ENCODE data around the gene RILPL1. TPM values are rescaled to one million over a fixed set of nuclear protein-coding genes. Genes with fewer than 3 reads are reported as not detected.
A peak's percentile ranks its signal among the peaks of the same experiment; 100 is the strongest.
"Not testable (repeated sequence)": the region's sequence is repeated elsewhere in the genome, so short reads cannot be mapped to it uniquely, and the experiment has no call there.

Gene RILPL1
- total RNA-seq, 2 experiments from 2014 or later = 0.38 to 0.86 TPM

DNA sequence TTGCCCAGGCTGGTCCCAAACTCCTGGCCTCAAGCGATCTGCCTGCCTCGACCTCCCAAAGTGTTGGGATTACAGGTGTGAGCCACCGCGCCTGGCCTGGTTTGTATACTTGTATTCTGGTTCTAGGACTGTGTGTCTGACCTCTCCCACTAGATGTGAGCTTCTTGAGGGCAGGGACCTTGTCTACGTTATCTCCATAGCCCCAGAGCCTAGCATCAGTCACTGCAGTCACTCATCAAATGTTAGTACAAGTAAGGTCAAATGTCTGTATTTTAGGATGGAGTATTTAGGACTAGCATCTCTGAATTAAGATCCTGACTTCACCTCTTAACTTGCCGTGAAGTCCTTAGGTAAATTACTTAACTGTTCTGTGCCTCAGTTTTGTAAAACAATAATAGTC, 99.9 kb downstream of the RILPL1 start:
- H3K27ac ChIP-seq (ENCODE audit: low read depth, low read length, poor library complexity, severe bottlenecking) = peak overlapping the region; percentile 66
- ChIA-PET CTCF (ENCODE audit: unreplicated experiment) (no interaction called here), POLR2A (interaction anchor here (0.6 to 1.2 kb wide), 4 partner anchors 9 to 145 kb away, joined by 3 to 4 read pairs (median 4); no protein-coding TSS in a partner anchor)
- no peak overlapping the region; the same call in 1 of the 2 replicates for H2AFZ ChIP-seq (ENCODE audit: low read length)
- BruUV-seq (replicated peaks) = no TSS peak
- H3K4me3 ChIP-seq (ENCODE audit: low read depth, low read length, poor library complexity, severe bottlenecking) = peak overlapping the region; percentile 88
- peaks cover 17% of the 10 kb centered on the region for H3K36me3 ChIP-seq (ENCODE audit: insufficient read depth, low read length)
- H3K79me2 ChIP-seq (ENCODE audit: insufficient read depth, low read depth, low read length) = peaks cover 59% of the 10 kb centered on the region
- H4K20me1 ChIP-seq (ENCODE audit: insufficient read depth, low read length) = no peaks in the 10 kb centered on the region
- DNase-seq (ENCODE audit: low spot score) = no peak
- intact Hi-C loops (cut with micrococcal nuclease; ENCODE audit: unreplicated experiment) = no loop called here
- TF ChIP-seq, protein P1, sequence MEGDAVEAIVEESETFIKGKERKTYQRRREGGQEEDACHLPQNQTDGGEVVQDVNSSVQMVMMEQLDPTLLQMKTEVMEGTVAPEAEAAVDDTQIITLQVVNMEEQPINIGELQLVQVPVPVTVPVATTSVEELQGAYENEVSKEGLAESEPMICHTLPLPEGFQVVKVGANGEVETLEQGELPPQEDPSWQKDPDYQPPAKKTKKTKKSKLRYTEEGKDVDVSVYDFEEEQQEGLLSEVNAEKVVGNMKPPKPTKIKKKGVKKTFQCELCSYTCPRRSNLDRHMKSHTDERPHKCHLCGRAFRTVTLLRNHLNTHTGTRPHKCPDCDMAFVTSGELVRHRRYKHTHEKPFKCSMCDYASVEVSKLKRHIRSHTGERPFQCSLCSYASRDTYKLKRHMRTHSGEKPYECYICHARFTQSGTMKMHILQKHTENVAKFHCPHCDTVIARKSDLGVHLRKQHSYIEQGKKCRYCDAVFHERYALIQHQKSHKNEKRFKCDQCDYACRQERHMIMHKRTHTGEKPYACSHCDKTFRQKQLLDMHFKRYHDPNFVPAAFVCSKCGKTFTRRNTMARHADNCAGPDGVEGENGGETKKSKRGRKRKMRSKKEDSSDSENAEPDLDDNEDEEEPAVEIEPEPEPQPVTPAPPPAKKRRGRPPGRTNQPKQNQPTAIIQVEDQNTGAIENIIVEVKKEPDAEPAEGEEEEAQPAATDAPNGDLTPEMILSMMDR (conservative IDR thresholded peaks at IDR 0.05; ENCODE audit: low read length) = no peak
- no peak for TF ChIP-seq EZH2phosphoT487 (IDR thresholded peaks at IDR 0.05; ENCODE audit: borderline replicate concordance, low read depth, low read length)
- no peaks in the 10 kb centered on the region for H3K9me2 ChIP-seq (ENCODE audit: insufficient read depth, low read length)
- no peaks in the 10 kb centered on the region for H3K9me3 ChIP-seq (ENCODE audit: low read length)
- peaks cover 58% of the 10 kb centered on the region for H3K4me1 ChIP-seq (ENCODE audit: insufficient read depth, low read length, poor library complexity, severe bottlenecking)
- peak overlapping the region; percentile 93 for H3K4me2 ChIP-seq (ENCODE audit: low read length)

DNA sequence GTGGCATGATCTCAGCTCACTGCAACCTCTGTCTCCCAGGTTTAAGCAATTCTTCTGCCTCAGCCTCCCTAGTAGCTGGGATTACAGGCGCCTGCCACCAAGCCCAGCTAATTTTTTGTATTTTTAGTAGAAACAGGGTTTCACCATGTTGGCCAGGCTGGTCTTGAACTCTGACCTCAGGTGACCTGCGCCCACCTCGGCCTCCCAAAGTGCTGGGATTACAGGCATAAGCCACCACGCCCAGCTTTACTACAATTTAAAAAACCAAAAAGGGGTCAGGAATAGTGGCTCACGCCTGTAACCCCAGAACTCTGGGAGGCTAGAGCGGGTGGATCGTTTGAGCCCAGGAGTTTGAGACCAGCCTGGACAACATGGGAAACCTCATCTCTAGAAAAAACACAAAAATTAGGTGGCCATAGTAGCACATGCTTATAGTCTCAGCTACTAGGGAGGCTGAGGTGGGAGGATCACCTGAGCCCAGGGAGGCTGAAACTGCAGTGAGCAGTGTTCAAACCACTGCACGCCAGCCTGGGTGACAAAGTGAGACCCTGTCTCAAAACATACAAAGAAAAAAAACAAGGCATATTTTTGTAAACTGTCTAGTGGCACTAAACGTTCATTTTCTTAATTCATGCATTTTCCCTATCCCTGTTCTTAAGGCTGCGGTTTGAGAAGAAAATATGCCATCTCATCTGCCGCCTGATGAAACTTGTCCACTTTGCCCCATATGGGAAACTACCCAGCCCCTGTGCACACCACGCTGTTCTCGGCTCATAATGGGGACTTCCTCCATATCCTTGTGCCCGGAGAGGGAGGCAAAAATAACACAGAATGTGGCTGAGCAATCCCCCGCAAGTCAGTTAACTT, 101.3 kb downstream of the RILPL1 start:
- H3K9me2 ChIP-seq (ENCODE audit: insufficient read depth, low read length); intact Hi-C loops (cut with micrococcal nuclease; ENCODE audit: unreplicated experiment); H4K20me1 ChIP-seq (ENCODE audit: insufficient read depth, low read length); CTCF ChIA-PET (ENCODE audit: unreplicated experiment); H3K9me3 ChIP-seq (ENCODE audit: low read length): not testable (repeated sequence)
- H3K4me2 ChIP-seq (ENCODE audit: low read length) = peak overlapping the region; percentile 93
- H3K79me2 ChIP-seq (ENCODE audit: insufficient read depth, low read depth, low read length) = peaks cover 60% of the 10 kb centered on the region
- peak overlapping the region; percentile 49 for H2AFZ ChIP-seq (ENCODE audit: low read length)
- POLR2A ChIA-PET = interaction anchor here (0.8 to 1.7 kb wide), 5 partner anchors 8 to 171 kb away, joined by 3 to 4 read pairs (median 3); partner anchors contain the start of gene SNRNP35
- H3K27ac ChIP-seq (ENCODE audit: low read depth, low read length, poor library complexity, severe bottlenecking) = peak overlapping the region; percentile 66
- peak; percentile 47 for DNase-seq (ENCODE audit: low spot score)
- H3K36me3 ChIP-seq (ENCODE audit: insufficient read depth, low read length) = peaks cover 23% of the 10 kb centered on the region
- peak overlapping the region; percentile 88 for H3K4me3 ChIP-seq (ENCODE audit: low read depth, low read length, poor library complexity, severe bottlenecking)
- TSS peak; percentile 44 for BruUV-seq (replicated peaks)
- H3K4me1 ChIP-seq (ENCODE audit: insufficient read depth, low read length, poor library complexity, severe bottlenecking) = peaks cover 73% of the 10 kb centered on the region

DNA sequence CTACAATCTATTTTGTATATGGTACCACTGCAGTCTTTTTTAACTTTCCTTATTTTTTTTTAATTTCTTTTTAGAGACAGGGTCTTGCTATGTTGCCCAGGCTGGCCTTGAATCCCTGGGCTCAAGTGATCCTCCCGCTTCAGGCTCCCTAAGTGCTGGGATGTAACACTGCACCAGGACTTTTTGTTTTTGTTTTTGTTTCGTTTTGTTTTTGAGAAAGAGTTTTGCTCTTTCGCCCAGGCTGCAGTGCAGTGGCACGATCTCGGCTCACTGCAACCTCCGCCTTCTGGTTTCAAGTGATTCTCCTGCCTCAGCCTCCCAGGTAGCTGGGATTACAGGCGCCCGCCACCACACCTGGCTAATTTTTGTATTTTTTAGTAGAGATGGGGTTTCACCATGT, 104.4 kb downstream of the RILPL1 start:
- intact Hi-C loops (cut with micrococcal nuclease; ENCODE audit: unreplicated experiment); H3K4me3 ChIP-seq (ENCODE audit: low read depth, low read length, poor library complexity, severe bottlenecking); H4K20me1 ChIP-seq (ENCODE audit: insufficient read depth, low read length); CTCF ChIA-PET (ENCODE audit: unreplicated experiment); DNase-seq (ENCODE audit: low spot score); H2AFZ ChIP-seq (ENCODE audit: low read length); BruUV-seq (replicated peaks); H3K4me2 ChIP-seq (ENCODE audit: low read length); H3K9me3 ChIP-seq (ENCODE audit: low read length); H3K9me2 ChIP-seq (ENCODE audit: insufficient read depth, low read length): not testable (repeated sequence)
- Histone ChIP-seq H3K36me3 (ENCODE audit: insufficient read depth, low read length) (peaks cover 32% of the 10 kb centered on the region), H3K27ac (ENCODE audit: low read depth, low read length, poor library complexity, severe bottlenecking) (peak overlapping the region; percentile 91), H3K4me1 (ENCODE audit: insufficient read depth, low read length, poor library complexity, severe bottlenecking) (peaks cover 62% of the 10 kb centered on the region), H3K79me2 (ENCODE audit: insufficient read depth, low read depth, low read length) (peaks cover 47% of the 10 kb centered on the region; the same call in 1 of the 2 replicates)
- POLR2A ChIA-PET = interaction anchor here (0.8 to 2.4 kb wide), 3 partner anchors 17 to 197 kb away, joined by 3 to 11 read pairs (median 3); no protein-coding TSS in a partner anchor
